ENCODE measurements around the gene THBS2.
"Not testable (repeated sequence)": the region's sequence is repeated elsewhere in the genome, so short reads cannot be mapped to it uniquely, and the experiment has no call there.

The THBS2 gene

DNA sequence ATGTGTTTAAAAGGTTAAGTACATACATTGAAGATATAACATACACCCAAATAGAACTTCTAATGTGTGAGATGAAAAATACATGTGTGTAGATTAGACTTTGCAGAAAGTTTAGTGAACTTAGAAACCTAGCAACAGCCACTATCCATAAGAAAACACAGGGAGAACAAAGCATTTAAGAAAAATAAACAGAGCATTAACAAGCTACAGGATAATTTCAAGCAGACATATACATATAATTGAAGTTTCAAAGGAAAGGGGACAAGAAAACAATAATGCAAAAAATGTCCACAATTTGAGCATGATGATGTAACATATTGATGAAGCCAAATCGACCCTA, 18.2 kb upstream of the THBS2 start:
- no peak for DNase-seq (ENCODE audit: low read depth)

DNA sequence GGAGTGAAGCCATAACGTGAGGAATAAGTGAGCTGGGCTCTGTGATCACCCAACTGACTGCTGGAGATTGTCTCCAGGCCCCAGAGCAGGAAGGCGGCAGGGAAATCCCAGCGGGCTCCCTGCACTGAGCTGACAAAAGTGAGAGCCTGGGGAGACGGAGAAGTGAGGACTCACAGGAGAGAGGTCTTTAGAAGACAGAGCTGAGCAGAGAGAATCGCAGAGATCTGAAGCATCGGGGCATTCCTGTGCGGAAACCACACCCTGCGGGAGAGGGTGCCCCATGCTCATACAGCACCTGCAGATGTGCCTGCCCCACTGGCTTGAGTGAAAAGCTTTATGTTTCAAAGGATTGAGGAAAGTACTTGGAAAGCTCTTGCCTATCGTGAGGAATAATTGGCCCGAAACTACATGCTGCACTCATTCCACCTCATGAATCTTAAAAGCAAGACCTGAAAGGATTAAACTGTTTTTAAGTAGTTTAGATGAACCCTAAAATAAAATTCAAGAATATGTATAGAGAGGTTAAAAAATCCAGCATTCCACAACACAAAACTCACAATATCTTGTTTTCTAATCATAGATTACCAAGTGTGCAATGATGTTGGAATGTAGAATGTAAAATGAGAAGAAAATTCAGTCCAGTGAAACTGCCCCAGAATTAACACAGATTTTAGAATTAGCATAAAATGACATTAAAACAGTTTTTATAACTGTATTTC, 17.7 kb upstream of the THBS2 start:
- DNase-seq (ENCODE audit: low read depth): no peak

DNA sequence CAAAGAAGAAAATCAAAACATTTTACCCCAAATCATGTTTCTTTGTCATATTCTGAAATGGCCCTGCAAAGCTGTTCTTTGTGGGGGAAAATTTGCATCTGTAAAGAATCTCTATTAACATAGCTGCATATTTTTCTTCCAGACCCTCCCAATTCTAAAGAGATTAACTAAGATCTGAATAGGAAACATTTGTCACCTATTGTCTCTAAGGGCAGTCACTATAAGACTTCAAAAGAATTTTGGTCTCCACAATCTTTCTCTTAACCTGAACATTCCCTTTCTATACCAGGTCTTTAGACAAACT, 16.4 kb upstream of the THBS2 start:
- DNase-seq (ENCODE audit: low read depth): not testable (repeated sequence)

DNA sequence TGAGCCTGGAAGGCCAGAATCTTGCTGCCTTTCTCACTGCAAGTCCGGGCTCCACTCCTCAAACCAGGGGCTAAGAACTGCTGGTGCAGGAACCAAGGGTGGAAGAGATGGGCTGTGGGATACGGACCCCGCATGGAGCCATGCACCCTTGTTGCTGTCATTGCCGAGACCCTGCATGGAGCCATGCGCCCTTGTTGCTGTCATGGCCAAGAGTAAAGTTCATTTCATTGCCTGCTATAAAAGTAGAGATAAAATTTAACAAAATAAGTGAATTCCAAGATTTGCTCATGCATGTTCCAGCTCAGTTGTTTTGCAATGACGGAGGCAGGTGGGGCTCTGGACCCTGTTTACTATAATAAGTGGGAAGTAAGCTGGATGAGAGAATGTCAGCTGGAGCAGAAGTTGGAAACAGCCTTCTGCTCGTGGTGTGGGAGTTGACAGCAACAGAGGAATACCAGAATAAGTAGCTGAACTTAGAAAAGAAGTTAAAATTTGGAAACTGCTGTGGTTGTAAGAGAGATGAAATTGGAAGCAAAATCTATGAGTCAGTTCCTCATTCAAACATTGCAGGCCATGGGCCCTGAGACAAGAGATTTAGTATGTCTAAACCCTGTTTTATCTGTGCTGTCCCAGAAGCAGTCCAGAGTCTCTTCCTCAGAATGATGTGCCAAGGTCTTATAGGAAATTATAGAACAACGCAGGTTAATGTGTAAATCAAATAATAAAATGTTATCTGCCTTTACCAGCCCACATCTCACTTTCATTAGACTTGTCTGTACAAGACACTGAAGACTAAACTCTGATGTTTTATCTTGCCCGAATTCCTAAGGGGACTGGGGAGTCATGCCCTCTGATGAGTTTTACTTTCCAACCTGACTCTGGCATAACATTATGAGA, 15.8 kb upstream of the THBS2 start:
- peak; percentile 56 for DNase-seq (ENCODE audit: low read depth)

DNA sequence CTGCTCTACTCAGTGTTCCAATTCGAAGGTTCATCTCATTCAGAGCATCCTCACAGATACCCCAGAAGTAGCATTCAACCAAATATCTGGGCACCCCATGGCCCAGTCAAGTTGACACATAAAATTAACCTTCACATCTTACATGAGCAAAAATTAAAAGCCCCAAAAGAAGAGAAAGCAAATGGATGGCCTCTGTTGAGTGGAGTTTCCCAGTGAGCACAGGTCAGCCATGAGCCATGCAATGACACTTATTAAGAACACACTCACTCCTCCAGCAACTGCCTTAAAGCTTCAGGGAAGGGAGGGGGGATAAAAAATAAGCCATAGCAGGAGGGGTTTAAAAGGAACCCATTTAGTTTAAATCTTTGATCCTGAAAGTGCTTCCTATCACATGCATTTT, 14.6 kb upstream of the THBS2 start:
- DNase-seq (ENCODE audit: low read depth): no peak

DNA sequence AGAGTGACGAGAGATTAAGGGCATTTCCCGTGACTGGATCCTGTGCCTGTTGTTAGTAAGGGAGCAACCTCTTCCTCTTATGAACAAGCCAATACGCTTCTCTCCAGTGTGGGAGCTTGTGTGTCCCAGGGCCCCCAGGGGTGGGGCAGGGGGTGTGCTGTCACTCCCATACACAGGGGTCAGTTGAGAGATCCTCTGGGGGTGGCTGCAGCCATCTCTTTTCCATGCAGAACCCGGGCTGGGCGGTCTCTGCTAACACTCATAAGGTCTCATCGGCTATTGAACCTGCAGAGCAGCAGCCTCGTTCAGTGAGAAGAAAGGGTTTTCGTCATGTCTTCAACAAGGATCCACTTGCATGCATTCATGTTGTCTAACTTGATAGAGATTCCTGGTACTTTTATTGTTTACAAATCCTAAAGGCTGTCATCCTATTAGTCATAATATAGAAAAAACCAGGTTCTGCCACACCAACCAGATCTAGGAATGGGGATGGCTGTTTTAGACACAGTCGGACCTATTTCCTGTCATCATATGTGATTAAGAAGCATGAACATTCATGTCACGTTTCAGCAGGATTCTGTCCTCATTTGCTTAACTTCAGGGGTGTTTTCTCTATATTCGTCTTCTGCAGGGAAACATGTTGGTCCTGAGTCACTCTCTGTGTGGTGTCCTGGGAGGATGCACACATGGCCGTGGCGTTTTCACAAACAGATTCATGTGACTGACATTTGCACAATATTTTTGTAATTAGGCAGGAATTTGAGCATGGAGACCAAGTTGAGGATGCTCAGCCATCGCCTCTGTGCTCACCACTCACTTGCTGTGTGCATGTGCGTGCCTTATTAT, 13.3 kb upstream of the THBS2 start:
- no peak for DNase-seq (ENCODE audit: low read depth)

DNA sequence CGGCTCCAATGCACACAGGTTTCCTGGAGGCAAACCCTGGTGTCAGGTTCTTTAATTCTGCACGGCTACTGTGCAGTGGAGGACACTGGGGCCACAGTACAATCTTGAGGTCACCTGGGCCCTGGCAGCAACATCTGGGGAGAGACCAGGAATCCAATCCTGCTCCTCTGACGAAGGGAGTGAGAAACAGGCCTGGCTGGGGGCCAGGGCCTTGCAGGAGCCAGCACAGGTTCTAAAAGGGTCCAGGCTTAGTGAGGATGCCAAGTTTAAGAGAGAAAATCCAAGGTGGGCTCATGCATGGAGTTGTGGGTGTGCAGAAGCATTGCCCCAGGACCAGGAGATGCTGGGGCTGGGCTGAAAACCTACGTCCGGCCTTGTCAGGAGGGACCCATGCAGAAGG, 12.6 kb upstream of the THBS2 start:
- DNase-seq (ENCODE audit: low read depth): no peak

DNA sequence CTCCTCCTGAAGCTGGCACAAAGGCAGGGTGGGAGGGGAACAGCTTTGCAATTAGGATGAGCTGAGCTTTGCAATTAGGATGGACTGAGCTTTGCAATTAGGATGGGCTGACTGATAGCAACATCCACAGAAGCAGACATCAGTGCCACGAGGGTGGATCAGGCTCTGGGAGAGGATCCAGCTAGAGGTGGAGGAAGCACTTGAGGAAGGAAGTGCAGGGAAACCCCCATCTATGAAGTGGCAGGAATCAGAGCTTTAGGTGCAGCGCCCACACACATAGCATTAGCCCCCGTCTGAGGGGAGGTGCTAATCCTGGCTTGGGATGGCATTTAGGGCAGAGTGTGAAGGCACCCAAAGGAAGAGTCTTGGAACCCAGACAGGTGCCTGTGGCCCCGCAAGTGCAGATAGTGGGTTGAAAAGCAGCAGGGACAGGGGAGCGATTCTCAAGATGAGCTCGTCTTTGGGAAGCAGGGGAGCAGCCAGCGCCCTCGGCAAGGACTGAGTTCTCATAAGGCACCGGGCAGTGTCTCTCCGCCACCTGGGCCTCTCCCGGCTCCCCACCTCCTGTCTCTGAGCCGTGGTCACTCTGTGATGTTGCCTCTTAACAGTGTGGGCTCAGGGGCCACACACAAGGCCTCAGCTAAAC, 12.0 kb upstream of the THBS2 start:
- DNase-seq (ENCODE audit: low read depth): no peak

DNA sequence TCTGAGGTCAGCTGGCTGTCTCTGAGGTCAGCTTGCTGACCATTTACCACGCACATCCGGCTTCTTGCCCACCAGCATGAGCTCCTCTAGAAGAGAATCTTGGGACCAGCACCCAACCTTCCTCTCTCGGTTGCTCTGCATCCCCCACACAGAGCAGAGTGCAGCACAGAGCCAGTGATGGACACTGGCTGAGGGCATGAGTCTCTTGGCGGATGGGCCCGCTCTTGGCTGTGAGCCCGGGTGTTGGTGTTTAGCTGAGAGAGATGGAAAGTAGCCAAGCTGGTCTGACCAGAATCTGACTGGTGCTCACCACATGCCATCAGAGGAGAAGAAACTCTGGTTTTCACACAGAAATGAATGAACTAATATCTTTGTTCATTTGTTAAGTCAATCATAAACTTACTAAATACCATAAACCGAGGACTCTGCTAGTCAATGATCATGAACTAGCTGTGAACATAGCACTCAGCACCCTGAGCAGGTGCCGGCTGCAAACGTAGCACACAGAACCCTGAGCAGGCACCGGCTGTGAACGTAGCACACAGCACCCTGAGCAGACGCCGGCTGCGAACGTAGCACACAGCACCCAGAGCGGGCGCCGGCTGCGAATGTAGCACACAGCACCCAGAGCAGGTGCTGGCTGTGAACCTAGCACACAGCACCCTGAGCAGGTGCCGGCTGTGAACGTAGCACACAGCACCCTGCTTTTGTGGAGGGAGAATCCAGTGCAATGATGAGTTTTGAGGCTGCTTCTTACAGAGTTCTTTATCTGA, 10.4 kb upstream of the THBS2 start:
- DNase-seq (ENCODE audit: low read depth): peak; percentile 48

DNA sequence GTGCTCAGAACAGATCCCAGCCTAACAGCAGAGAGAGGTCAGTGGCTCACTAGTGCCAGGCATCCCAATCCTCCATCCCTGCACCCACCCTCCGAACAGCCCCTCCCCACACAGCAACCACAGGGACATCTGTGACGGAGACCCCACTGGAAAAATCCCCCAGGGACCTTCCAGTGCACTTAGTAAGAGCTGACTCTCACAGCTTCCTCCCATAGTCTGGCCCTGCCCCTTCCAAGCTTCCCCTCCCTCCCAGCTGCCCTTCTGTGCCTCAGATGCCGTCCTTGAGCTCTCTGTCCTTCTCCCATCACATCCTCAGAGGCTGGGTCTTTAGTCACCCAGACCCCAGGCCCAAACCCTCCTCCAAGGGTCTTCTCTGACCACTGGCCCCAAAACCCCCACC, 9.7 kb upstream of the THBS2 start:
- no peak for DNase-seq (ENCODE audit: low read depth)

DNA sequence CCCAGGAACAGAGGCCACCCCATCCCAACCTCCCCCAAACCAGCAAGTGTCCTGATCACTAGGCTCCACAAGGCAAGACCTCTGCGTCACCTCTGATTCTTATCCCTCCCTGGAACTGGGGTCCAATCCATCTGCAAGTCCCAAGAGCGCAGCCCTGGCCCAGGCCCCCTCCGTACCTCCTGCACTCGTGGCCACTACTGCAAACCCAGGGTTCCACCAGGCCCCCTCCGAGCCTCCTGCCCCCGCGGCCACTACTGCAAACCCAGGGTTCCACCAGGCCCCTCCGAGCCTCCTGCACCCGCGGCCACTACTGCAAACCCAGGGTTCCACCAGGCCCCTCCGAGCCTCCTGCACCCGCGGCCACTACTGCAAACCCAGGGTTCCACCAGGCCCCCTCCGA, 9.0 kb upstream of the THBS2 start:
- DNase-seq (ENCODE audit: low read depth): not testable (repeated sequence)

DNA sequence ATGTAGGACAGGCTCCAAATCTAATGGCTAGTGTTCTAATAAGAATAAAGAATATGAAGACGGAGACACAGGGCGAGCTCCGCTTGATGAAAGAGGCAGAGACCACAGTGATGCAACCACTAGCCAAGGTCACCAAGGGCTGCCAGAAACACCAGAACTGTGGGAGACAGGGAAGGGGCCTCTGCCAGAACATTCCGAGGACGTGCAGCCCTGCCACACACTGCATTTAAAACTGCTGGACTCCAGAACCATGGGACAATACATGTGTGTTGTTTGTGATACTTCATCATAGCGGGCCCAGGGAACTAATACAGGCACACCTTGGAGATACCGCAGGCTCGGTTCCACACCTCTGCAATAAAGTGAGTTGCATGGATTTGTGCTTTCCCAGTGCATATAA, 2.9 kb upstream of the THBS2 start:
- DNase-seq (ENCODE audit: low read depth): no peak

DNA sequence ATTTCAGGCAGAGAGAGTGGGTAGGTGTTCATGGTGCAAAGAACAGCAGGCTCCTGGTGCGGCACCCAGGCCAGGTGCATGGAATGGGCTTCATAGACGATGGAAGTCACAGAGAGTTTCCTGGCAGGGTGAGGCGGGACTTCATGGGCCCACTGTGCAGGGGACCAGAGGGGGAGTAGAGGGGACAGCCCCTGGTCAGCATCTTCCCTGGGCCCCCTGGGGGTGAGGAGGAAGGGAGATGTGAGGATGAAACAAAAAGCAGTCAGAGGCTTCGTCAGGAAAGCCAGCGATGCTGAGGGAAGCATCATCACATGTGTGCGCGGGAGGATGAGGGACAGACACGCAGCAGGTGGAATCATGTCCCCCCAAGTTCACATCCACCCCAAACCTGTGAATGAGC, 2.4 kb upstream of the THBS2 start:
- no peak for DNase-seq (ENCODE audit: low read depth)

DNA sequence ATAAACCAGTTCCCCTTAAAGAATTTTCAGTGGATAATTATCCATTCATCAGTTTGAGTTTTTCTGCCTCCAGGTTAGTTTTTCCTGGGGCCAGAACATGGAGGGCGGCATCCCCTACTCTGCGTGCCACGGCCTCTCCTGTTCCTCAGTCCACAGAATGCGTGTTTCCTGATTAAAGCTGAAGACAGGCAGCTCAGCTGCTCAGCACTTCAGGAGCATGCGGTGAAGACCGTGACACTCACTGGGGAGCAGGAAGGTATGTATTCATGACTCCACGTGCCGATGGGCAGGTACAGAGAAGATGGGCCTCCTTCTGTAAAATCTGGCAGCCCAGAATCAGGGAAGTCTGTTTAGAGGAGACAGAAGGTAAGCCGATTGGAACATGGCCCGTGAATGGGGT, 2.0 kb upstream of the THBS2 start:
- no peak for DNase-seq (ENCODE audit: low read depth)

DNA sequence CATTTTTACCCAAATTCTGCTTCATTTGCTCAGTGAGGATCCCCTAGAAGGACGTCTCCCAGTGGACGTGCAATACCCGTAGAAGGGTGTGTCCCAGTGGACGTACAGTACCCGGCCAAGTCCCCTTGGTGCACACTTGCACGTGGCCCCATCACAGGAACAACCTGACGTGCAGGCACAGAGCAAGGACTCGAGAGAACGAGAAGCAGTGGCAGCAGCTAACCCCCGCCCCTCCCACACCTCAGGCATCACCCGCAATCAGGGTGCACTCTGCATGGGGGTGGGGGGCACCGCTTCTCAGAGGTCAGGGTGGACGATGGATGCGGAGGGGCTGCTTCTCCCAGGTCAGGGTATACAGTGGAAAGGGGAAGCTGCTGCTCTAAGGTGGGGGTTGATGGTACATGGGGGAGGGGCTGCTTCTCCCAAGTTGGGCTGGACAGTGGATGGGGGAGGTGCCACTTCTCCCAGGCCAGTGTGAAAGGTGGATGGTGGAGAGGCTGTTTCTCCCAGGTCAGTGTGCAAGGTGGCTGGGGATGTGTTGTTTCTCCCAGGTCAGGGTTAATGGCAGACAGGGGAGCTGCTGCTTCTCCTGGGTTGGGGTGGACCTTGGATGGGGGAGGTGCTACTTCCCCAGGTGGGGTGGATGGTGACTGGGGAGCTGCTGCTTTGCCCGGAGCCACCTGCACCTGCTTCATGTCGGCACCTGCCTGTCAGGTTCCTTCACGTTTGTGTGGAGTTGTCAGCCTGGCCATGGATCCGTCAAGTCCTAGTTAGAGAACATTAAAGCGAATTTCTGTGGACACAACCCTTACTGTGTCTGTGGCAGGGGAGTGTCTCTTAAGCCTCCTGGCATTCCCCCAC, 1.0 kb upstream of the THBS2 start:
- no peak for DNase-seq (ENCODE audit: low read depth)

DNA sequence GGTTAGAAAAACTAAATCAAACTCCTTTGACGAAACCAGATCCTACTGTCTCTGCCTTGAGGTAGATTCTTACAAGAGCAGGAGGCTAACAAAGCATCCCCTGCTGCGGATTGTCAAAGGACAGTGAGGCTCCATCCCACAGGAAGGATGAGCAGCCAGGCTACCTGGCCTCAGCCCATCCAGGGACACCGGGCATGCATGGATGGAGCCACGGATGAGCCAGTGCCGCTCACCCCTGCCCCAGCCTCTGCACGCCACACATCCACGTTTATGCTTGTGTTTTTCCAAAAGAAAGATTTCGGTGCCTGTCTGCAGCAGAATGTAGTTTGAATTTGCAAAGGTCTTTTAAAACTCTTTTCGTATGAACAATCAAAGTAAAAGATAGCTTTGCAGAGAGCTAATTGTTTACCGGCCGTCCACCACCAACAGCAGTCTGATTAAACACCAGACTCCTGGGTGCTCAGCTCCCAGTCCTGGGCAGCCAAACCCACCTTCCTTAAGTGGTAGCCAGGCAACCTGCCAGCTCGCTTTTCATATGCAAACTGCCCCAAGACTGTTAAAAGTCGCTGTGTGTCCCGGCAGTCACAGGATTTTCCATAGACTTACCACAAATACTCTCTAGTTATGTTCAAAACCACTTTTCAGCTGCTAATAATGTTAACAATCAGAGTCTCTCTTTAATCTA, 999 bp downstream of the THBS2 start:
- peak; percentile 38 for DNase-seq (ENCODE audit: low read depth)

DNA sequence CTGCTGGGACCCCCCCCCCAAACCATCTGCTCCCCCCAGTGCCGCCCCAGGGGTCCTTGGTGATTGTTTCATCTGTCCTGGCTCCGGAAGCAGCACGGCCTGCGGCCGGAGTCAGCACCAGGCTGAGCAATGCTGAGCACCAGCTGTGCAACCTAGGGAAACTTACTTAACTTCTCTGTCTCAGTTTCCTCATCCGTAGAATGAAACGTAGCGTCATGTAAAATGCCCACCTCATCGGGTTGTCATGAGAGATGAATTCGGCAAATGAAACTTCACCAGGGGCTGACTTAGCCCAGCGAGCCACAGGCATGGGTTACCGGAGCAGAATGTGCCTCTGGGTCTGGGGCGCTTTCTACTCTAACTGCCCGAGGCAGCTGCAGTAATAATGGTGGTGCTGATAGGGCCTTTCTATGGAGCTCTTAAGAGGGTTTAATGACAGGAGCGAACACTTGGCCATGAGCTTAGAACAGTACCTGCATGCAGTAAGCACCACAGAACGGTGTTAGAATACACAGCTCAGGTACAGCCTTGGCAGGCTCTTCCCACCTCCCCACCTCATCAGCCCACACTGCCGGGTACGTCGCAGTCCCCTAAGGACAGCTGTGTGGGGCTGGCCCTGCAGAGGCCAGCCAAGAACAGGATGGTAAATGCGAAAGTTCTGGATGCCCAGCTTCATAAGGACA, 1.7 kb downstream of the THBS2 start:
- no peak for DNase-seq (ENCODE audit: low read depth)

DNA sequence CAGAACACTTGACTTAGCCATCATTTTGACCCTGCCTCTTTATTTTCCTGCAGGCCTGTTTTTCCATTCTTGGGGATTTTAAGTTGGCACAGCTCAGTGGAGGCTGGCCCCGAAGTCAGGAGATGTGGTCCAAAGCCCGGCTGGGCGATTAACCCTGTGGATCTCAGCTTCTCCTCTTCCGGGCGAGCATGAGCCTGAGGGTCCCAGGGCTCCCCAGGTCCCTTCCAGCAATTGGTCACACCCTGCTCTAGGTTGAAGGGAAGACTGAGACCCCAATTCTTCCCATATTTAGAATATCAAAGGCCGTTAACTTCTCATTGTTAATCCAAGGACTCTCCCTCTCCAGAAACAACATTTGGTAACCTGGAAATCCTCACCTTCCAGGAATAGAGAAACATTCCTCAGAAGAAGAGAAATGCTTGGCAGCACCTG, 2.3 kb downstream of the THBS2 start:
- no peak for DNase-seq (ENCODE audit: low read depth)

DNA sequence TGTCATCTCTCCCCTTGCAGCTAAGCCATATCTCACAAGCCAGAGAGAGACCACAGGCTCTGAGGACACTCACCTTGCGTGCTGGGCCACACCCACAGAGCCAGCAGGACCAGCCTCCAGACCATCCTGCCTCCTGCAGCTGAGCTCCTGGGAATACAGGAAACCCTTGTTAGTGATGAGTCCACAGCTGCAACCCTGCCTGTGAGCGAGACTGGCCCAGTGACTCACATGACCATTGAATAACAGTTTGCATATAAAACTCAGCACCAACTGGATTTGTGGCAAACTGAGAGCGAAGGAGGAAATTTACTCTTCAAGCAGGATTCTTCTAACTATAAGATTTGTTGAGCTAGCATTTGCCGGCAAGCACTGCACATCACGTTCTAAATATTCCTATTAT, 3.0 kb downstream of the THBS2 start:
- DNase-seq (ENCODE audit: low read depth): peak; percentile 92
